ENCODE results near the gene NEURL1. TPM values are rescaled to one million over a fixed set of nuclear protein-coding genes. Genes with fewer than 3 reads are reported as not detected.

NEURL1 gene
- total RNA-seq, 1 experiment from 2014 or later, result 0.84 TPM

DNA sequence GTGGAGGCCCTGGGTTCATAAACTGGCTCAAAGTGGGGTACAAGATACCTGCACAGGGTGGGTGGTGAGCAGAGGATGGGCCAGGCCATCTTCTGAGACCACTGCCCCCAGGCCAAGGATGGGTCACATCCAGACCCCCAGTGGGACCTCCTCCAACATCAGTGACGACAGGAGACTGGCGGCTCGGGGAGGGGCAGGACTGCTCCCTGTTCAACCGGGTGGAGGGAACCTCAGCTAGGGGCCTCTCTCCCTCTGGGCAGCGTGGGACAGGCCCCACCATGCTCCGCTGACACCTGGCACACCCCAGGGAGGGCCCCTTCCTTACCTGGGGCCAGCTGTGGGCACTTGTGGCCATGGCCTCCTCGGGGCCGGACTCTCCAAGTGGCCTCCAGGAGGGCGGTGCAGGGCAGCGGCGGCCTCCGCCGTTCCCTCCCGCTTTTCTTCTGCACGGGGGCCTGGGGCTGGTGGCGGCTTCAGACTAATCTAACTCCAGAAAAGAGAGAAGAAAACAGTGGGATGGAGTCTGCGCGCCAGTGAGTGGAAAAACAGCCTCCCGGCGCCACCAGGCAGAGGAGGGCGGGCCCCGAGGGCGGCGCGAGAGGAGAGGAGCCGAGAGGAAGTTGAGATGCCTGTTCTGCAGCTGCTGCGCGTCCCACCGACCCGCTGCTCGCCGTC is 41.5 kb upstream of the NEURL1 start, which contains the start of gene CALHM2:
Gene CALHM2, minus strand, starts transcription at position 540 of the 675 bp plus-strand sequence. CDS start 2,429 bp downstream, outside the sequence.
- CTCF ChIA-PET, result no interaction called here
- H3K4me1 Mint-ChIP-seq (ENCODE audit: low read depth, unreplicated experiment), result no peaks in the 10 kb centered on the region
- H3K36me3 Mint-ChIP-seq (ENCODE audit: insufficient read depth, unreplicated experiment), result peaks cover 5% of the 10 kb centered on the region
- BruUV-seq (replicated peaks), result no TSS peak
- H3K4me1 ChIP-seq, result peaks cover 5% of the 10 kb centered on the region; the same call in 1 of the 2 replicates
- no peaks in the 10 kb centered on the region for H3K9me3 ChIP-seq
- no peak within 1 kb of the TSS for H3K27ac Mint-ChIP-seq (ENCODE audit: unreplicated experiment)
- no peaks in the 10 kb centered on the region for H3K27me3 ChIP-seq (replicated peaks; ENCODE audit: control insufficient read depth, insufficient read depth, low read length)
- peak within 1 kb of the TSS; percentile 30 for H3K4me3 ChIP-seq (ENCODE audit: low read depth, low read length)
- intact Hi-C loops (cut with micrococcal nuclease; ENCODE audit: unreplicated experiment), result loop anchor here (5.0 kb wide), 1 partner anchor 35 kb away; no protein-coding TSS in a partner anchor
- POLR2A ChIA-PET, result interaction anchor here (0.6 kb wide), 1 partner anchor 140 kb away, joined by 3 read pairs; no protein-coding TSS in a partner anchor
- no peaks in the 10 kb centered on the region for H3K9me3 Mint-ChIP-seq (ENCODE audit: unreplicated experiment)
- peak within 1 kb of the TSS; percentile 70 for H3K4me3 Mint-ChIP-seq (ENCODE audit: unreplicated experiment)
- no peaks in the 10 kb centered on the region for H3K27me3 Mint-ChIP-seq (ENCODE audit: insufficient read depth, unreplicated experiment)
- TF ChIP-seq, protein P1, sequence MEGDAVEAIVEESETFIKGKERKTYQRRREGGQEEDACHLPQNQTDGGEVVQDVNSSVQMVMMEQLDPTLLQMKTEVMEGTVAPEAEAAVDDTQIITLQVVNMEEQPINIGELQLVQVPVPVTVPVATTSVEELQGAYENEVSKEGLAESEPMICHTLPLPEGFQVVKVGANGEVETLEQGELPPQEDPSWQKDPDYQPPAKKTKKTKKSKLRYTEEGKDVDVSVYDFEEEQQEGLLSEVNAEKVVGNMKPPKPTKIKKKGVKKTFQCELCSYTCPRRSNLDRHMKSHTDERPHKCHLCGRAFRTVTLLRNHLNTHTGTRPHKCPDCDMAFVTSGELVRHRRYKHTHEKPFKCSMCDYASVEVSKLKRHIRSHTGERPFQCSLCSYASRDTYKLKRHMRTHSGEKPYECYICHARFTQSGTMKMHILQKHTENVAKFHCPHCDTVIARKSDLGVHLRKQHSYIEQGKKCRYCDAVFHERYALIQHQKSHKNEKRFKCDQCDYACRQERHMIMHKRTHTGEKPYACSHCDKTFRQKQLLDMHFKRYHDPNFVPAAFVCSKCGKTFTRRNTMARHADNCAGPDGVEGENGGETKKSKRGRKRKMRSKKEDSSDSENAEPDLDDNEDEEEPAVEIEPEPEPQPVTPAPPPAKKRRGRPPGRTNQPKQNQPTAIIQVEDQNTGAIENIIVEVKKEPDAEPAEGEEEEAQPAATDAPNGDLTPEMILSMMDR (IDR thresholded peaks at IDR 0.05; ENCODE audit: insufficient read depth in 1 of 2, low read depth in 1 of 2, low read length in 1 of 2, severe bottlenecking in 1 of 2, unreplicated experiment in 1 of 2), result no peak
- no peaks in the 10 kb centered on the region for H3K36me3 ChIP-seq (ENCODE audit: control insufficient read depth, insufficient read depth, low read length)
- DNase-seq, result peak; percentile 56 to 58

DNA sequence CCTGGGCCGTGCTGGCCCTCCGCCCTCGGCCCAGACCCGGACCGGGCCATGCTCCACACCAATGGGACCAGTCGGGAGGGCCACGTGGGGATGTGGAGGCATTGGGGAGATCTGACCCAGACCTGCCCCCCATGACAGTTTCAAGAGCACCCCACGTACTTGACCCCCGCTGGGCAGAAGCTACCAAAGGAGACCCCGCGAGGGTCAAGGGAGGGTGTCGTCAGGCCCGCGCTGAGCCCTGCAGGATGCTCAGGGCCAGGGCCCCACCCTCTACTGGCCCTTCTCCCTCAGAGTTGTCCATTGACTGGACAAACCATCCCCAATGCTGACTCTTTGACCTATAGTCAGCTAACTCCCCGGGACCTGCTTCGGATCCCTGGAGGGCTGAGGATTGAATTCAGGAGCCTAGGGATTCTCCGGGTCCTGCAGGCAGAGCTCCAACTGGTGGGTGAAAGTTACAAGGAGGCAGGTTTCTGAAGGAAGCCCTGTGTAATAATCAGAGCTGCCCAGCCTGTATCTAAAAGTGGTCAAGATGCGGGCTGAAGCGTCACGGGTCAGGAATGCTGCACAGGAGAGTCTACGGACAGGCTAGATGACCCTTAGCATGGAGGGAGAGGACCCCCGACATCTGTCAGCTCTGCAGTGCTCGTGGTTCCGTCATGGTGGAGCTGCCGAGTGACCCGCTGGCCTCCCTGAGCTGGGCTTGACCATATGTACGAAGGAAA is 40.8 kb upstream of the NEURL1 start:
- peaks cover 5% of the 10 kb centered on the region; the same call in 1 of the 2 replicates for H3K4me1 ChIP-seq
- H3K27me3 Mint-ChIP-seq (ENCODE audit: insufficient read depth, unreplicated experiment), result no peaks in the 10 kb centered on the region
- ChIA-PET POLR2A (interaction anchor here (0.5 kb wide), 1 partner anchor 320 kb away, joined by 6 read pairs; no protein-coding TSS in a partner anchor), CTCF (interaction anchor here (1.1 kb wide), 1 partner anchor 33 kb away, joined by 5 read pairs; no protein-coding TSS in a partner anchor)
- peak overlapping the region; percentile 70 for H3K4me3 Mint-ChIP-seq (ENCODE audit: unreplicated experiment)
- no peak overlapping the region for H3K27ac Mint-ChIP-seq (ENCODE audit: unreplicated experiment)
- H3K4me3 ChIP-seq (ENCODE audit: low read depth, low read length), result peak overlapping the region; percentile 30
- intact Hi-C loops (cut with micrococcal nuclease; ENCODE audit: unreplicated experiment), result loop anchor here (5.0 kb wide), 1 partner anchor 35 kb away; no protein-coding TSS in a partner anchor
- no peaks in the 10 kb centered on the region for H3K9me3 ChIP-seq
- H3K36me3 Mint-ChIP-seq (ENCODE audit: insufficient read depth, unreplicated experiment), result peaks cover 5% of the 10 kb centered on the region
- no peak for DNase-seq
- no peaks in the 10 kb centered on the region for H3K27me3 ChIP-seq (replicated peaks; ENCODE audit: control insufficient read depth, insufficient read depth, low read length)
- no peaks in the 10 kb centered on the region for H3K36me3 ChIP-seq (ENCODE audit: control insufficient read depth, insufficient read depth, low read length)
- BruUV-seq (replicated peaks), result no TSS peak
- no peaks in the 10 kb centered on the region for H3K4me1 Mint-ChIP-seq (ENCODE audit: low read depth, unreplicated experiment)
- H3K9me3 Mint-ChIP-seq (ENCODE audit: unreplicated experiment), result no peaks in the 10 kb centered on the region
- TF ChIP-seq, protein P1 (IDR thresholded peaks at IDR 0.05; ENCODE audit: insufficient read depth in 1 of 2, low read depth in 1 of 2, low read length in 1 of 2, severe bottlenecking in 1 of 2, unreplicated experiment in 1 of 2), result no peak

DNA sequence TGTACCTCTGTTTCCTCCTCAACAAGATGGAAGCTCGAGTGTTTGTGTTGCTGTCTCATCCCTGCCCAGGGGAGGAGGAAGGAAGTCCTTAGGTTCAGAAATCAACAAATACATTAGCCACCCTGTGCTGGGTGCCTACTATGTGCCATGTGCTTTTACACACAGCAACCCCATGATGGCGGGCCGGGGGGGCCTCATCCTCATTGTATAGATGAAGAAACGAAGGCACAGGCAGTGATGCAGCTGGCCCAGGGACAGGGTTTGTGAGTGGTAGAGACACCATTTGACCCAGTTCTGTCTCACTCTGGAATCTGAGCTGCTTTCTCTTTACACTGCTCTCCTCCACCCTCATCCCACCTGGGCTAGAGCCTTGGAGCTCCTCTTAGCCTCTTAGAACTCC is 39.5 kb upstream of the NEURL1 start:
- POLR2A ChIA-PET, result no interaction called here
- H3K27ac Mint-ChIP-seq (ENCODE audit: unreplicated experiment), result no peak overlapping the region
- CTCF ChIA-PET, result no interaction called here

More for the DNA sequence above, 39.5 kb upstream of the NEURL1 start:
- Mint-ChIP-seq H3K9me3 (ENCODE audit: unreplicated experiment) (no peaks in the 10 kb centered on the region), H3K4me1 (ENCODE audit: low read depth, unreplicated experiment) (no peaks in the 10 kb centered on the region), H3K36me3 (ENCODE audit: insufficient read depth, unreplicated experiment) (peaks cover 5% of the 10 kb centered on the region), H3K27me3 (ENCODE audit: insufficient read depth, unreplicated experiment) (no peaks in the 10 kb centered on the region), H3K4me3 (ENCODE audit: unreplicated experiment) (no peak overlapping the region)
- intact Hi-C loops (cut with micrococcal nuclease; ENCODE audit: unreplicated experiment), result loop anchor here (5.0 kb wide), 1 partner anchor 33 kb away; no protein-coding TSS in a partner anchor
- TF ChIP-seq, protein P1 (IDR thresholded peaks at IDR 0.05; ENCODE audit: insufficient read depth in 1 of 2, low read depth in 1 of 2, low read length in 1 of 2, severe bottlenecking in 1 of 2, unreplicated experiment in 1 of 2), result no peak
- no peak for DNase-seq
- no peaks in the 10 kb centered on the region for H3K9me3 ChIP-seq
- H3K4me1 ChIP-seq, result peaks cover 5% of the 10 kb centered on the region; the same call in 1 of the 2 replicates
- H3K4me3 ChIP-seq (ENCODE audit: low read depth, low read length), result no peak overlapping the region
- BruUV-seq (replicated peaks), result no TSS peak
- H3K27me3 ChIP-seq (replicated peaks; ENCODE audit: control insufficient read depth, insufficient read depth, low read length), result no peaks in the 10 kb centered on the region
- no peaks in the 10 kb centered on the region for H3K36me3 ChIP-seq (ENCODE audit: control insufficient read depth, insufficient read depth, low read length)

Measured in Caco-2 (cell line).